Right lobe of liver (tissue), 6 donors: Measurements from ENCODE around the gene FFAR1. TPM values are rescaled to one million over a fixed set of nuclear protein-coding genes. Genes with fewer than 3 reads are reported as not detected.

Experiments used
- ATAC-seq, 4 donors: fragments of 200-7000 bp; cut with Tn5 transposase; one replicate each; pipeline ENCODE4 v1.9.1; 2020; ENCODE audit warnings: mild to moderate bottlenecking in 4 of 4, moderate library complexity in 4 of 4
- DNase-seq, 3 donors: peaks; one replicate each; pipeline ENCODE4 v3.0.0-alpha.2; 2020
- H3K27ac ChIP-seq, 3 donors: fragments of 200-600 bp; one replicate each; pipeline ENCODE4 v1.8.0; 2022
- H3K27me3 ChIP-seq, 2 donors: fragments of 200-600 bp; one replicate each; pipeline ENCODE4 v1.8.0; 2022
- H3K36me3 ChIP-seq, 4 donors: fragments of 200-600 bp; sonication (generic) in 1 of 4; one replicate each; pipeline versions ENCODE4 v1.5.1 to v1.8.0; 2017 to 2022; ENCODE audit warnings: control low read depth in 1 of 4
- H3K4me1 ChIP-seq, 4 donors: fragments of 200-600 bp; sonication (generic) in 1 of 4; one replicate each; pipeline versions ENCODE4 v1.5.1 to v1.8.0; 2017 to 2022; ENCODE audit warnings: control low read depth in 1 of 4
- H3K4me3 ChIP-seq, 3 donors: fragments of 200-600 bp; one replicate each; pipeline ENCODE4 v1.8.0; 2022
- H3K9me3 ChIP-seq, 4 donors: fragments of 200-600 bp; sonication (generic) in 1 of 4; one replicate each; pipeline versions ENCODE4 v1.5.1 to v1.8.0; 2017 to 2022; ENCODE audit warnings: control low read depth in 1 of 4
- POLR2A ChIP-seq: fragments of 450-650 bp; IDR thresholded peaks from one replicate; pipeline ENCODE4 v1.6.1; 2017; ENCODE audit warnings: antibody characterized with exemption, mild to moderate bottlenecking
- WGBS: methylation state at CpG from one replicate; pipeline ENCODE4 v1.1.6; 2018; ENCODE audit warnings: low coverage, low lambda C conversion rate; ENCODE audit not compliant: insufficient coverage; ENCODE audit errors: missing lambda C conversion rate; 5-methylcytosine and 5-hydroxymethylcytosine counted together
- intact Hi-C, 2 donors: fragments of 100-400 bp; cut with DNase I; formaldehyde crosslinking; loops; one replicate each; pipeline versions ENCODE4 v1.11.2 to v1.14.1; 2022
- total RNA-seq, 6 experiments: library from RNA; depleted of rRNA in 2 of 6; stranded (reverse); fragments of >200 nt in 2 of 6; fragmentation: NEBNext Ultra II Directional in 3 of 6; extraction: Animal tissue kit (Norgen Biotek cat#: 25700) in 3 of 6; gene quantifications; one replicate each; pipeline versions ENCODE4 v1.1.0 to v1.2.4, GENCODE V29; 2016 to 2023
- TF ChIP-seq, protein P1 (sequence below), 4 donors: fragments of 200-600 bp in 3 of 4; fragments of 450-650 bp in 1 of 4; IDR thresholded peaks; one replicate each; pipeline versions ENCODE4 v1.5.1 to v1.8.0; 2016 to 2022; ENCODE audit warnings: antibody characterized with exemption in 4 of 4, mild to moderate bottlenecking in 2 of 4
- donor health status: DM: no; HTN: yes; CAD: no.
- donor health status: DM: no; HTN: no; CAD: no.
- donor health status: DM: no; HTN: no; CAD: no.
- donor health status: DM: no; HTN: yes; CAD: no.
- donor health status: DM: no; HTN: yes; CAD: no.

The FFAR1 gene
- total RNA-seq, 6 experiments from 2014 or later = not detected

GRCh38 chr19:35331551-35332214, 16.0 kb upstream of the FFAR1 start:
- Histone ChIP-seq H3K4me1 (no peaks in the 10 kb centered on the region), H3K27me3 (no peaks in the 10 kb centered on the region), H3K4me3 (no peak overlapping the region), H3K27ac (no peak overlapping the region), H3K9me3 (no peaks in the 10 kb centered on the region), H3K36me3 (no peaks in the 10 kb centered on the region)
- no peak for DNase-seq
- TF ChIP-seq, protein P1, sequence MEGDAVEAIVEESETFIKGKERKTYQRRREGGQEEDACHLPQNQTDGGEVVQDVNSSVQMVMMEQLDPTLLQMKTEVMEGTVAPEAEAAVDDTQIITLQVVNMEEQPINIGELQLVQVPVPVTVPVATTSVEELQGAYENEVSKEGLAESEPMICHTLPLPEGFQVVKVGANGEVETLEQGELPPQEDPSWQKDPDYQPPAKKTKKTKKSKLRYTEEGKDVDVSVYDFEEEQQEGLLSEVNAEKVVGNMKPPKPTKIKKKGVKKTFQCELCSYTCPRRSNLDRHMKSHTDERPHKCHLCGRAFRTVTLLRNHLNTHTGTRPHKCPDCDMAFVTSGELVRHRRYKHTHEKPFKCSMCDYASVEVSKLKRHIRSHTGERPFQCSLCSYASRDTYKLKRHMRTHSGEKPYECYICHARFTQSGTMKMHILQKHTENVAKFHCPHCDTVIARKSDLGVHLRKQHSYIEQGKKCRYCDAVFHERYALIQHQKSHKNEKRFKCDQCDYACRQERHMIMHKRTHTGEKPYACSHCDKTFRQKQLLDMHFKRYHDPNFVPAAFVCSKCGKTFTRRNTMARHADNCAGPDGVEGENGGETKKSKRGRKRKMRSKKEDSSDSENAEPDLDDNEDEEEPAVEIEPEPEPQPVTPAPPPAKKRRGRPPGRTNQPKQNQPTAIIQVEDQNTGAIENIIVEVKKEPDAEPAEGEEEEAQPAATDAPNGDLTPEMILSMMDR (IDR thresholded peaks at IDR 0.05) = no peak
- TF ChIP-seq POLR2A = no peak
- ATAC-seq = no peak
- 81% methylated on average over 8 of the region's 14 CpGs for WGBS
- intact Hi-C loops = no loop called here

GRCh38 chr19:35332817-35333216, 14.9 kb upstream of the FFAR1 start:
- H3K9me3 ChIP-seq = no peaks in the 10 kb centered on the region
- no peak overlapping the region for H3K4me3 ChIP-seq
- no peaks in the 10 kb centered on the region for H3K4me1 ChIP-seq
- no peaks in the 10 kb centered on the region for H3K27me3 ChIP-seq
- intact Hi-C loops = no loop called here
- no peaks in the 10 kb centered on the region for H3K36me3 ChIP-seq
- H3K27ac ChIP-seq = no peak overlapping the region
- DNase-seq (no peak), ATAC-seq (no peak)
- 44% methylated on average over 2 of the region's 12 CpGs for WGBS
- no peak for TF ChIP-seq POLR2A
- TF ChIP-seq, protein P1 (IDR thresholded peaks at IDR 0.05) = no peak

- WGBS = 80% methylated on average over 7 of the region's 10 CpGs
- H3K4me3 ChIP-seq = no peak overlapping the region
- DNase-seq = no peak
- TF ChIP-seq, protein P1 (IDR thresholded peaks at IDR 0.05) = no peak
- TF ChIP-seq POLR2A = no peak
- no peaks in the 10 kb centered on the region for H3K27me3 ChIP-seq
- ATAC-seq = no peak
- no peaks in the 10 kb centered on the region for H3K4me1 ChIP-seq
- no peak overlapping the region for H3K27ac ChIP-seq
- H3K9me3 ChIP-seq = no peaks in the 10 kb centered on the region
- H3K36me3 ChIP-seq = no peaks in the 10 kb centered on the region
- intact Hi-C loops = no loop called here
These were observed 13.5 kb upstream of the FFAR1 start for GRCh38 chr19:35334144-35334753.

DNA sequence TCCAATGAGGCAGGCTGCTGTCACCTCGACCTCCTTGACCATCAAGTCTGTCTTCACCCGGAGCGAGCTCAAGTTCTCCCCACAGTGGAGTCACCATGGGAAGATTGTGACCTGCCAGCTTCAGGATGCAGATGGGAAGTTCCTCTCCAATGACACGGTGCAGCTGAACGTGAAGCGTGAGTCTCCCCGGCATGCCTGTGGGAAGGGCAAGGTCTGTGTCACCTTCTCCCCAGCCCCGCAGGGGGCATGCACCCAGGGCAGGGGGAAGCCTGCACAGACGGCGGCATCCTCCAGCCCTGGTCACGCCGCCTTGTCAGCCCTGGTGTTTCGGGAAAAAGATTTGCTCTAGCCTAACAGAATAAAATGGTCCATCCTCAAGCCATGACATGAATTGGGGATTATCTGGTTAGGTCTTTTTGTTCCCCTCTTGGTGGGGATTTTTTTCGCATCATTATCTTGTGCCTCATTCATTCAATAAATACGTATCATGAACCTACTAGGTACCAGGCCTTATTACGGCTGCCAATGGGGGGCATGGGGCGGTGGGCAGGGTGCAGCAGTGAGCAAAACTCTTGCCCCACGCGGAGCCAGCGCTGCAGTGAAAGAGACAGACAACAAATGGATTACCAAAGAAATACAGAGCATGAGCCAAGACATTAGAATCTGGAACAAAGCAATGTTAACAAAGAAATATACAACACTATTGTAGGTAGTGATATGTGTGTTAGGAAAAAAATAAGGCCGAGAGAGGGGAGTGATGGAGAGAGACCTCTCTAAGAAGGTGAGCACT, 11.3 kb upstream of the FFAR1 start:
- Histone ChIP-seq H3K9me3 (no peaks in the 10 kb centered on the region), H3K36me3 (no peaks in the 10 kb centered on the region), H3K4me3 (no peak overlapping the region), H3K27ac (no peak overlapping the region), H3K27me3 (no peaks in the 10 kb centered on the region), H3K4me1 (no peaks in the 10 kb centered on the region)
- DNase-seq (peak in 1 of 3 donors; percentile 10), ATAC-seq (no peak)
- intact Hi-C loops = no loop called here
- 64% methylated on average over 8 of the region's 21 CpGs for WGBS
- no peak for TF ChIP-seq POLR2A
- TF ChIP-seq, protein P1 (IDR thresholded peaks at IDR 0.05) = no peak
